AG04449 (cell line): ENCODE results near the gene ATG7.
A peak's percentile ranks its signal among the peaks of the same experiment; 100 is the strongest.

Experiments used
- CTCF ChIA-PET: fragments of 350-600 bp; formaldehyde crosslinking; extraction: SDS; loops from one replicate; lab custom pipeline; 2021; ENCODE audit warnings: antibody characterized with exemption; lab: Yijun Ruan, JAX
- POLR2A ChIA-PET: fragments of 400-600, 350-600 bp; formaldehyde crosslinking; extraction: SDS; loops from one replicate; lab custom pipeline; 2020; ENCODE audit warnings: antibody characterized with exemption, inconsistent platforms; lab: Yijun Ruan, JAX
- DNase-seq: peaks from one replicate; pipeline ENCODE4 v3.0.0-alpha.2; 2010; ENCODE audit warnings: low read depth, low spot score
- H3K4me3 ChIP-seq: 2 replicates; pipeline ENCODE4 v1.5.1; 2011; ENCODE audit warnings: low read depth, mild to moderate bottlenecking, control low read depth, low read length
- TF ChIP-seq, protein P1 (sequence below): IDR thresholded peaks from one replicate; pipeline ENCODE4 v1.5.1; 2011; ENCODE audit warnings: mild to moderate bottlenecking, moderate library complexity, low read length, control low read depth, inconsistent platforms; ENCODE audit not compliant: insufficient read depth; ENCODE audit errors: missing control alignments

Gene ATG7

DNA sequence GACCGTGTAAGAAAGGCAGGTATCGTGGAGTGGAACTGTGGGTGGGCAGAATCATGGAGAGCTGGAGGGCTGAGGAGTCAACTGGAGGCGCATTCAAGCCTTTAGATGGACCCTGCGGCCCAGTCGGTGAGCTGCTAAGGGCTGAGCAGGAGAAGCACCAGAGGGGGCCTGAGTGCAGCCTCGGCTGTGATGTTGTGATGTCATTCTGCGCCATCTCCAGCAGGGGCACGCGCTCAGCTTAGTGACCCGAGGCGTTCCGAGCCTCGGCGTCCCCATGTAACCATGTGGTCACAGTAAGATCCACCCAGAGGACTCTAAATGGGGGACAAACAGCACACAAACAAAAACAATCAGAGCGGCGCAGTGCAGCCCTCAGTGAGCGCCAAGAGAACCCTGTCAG lies 294.7 kb downstream of the ATG7 start:
- TF ChIP-seq, protein P1, sequence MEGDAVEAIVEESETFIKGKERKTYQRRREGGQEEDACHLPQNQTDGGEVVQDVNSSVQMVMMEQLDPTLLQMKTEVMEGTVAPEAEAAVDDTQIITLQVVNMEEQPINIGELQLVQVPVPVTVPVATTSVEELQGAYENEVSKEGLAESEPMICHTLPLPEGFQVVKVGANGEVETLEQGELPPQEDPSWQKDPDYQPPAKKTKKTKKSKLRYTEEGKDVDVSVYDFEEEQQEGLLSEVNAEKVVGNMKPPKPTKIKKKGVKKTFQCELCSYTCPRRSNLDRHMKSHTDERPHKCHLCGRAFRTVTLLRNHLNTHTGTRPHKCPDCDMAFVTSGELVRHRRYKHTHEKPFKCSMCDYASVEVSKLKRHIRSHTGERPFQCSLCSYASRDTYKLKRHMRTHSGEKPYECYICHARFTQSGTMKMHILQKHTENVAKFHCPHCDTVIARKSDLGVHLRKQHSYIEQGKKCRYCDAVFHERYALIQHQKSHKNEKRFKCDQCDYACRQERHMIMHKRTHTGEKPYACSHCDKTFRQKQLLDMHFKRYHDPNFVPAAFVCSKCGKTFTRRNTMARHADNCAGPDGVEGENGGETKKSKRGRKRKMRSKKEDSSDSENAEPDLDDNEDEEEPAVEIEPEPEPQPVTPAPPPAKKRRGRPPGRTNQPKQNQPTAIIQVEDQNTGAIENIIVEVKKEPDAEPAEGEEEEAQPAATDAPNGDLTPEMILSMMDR = no peak
- no peak for DNase-seq
- POLR2A ChIA-PET = interaction anchor here (1.7 kb wide), 1 partner anchor 63 kb away, joined by 3 read pairs; no protein-coding TSS in a partner anchor
- CTCF ChIA-PET = interaction anchor here (2.0 kb wide), 1 partner anchor 188 kb away, joined by 5 read pairs; no protein-coding TSS in a partner anchor
- H3K4me3 ChIP-seq = no peak overlapping the region

DNA sequence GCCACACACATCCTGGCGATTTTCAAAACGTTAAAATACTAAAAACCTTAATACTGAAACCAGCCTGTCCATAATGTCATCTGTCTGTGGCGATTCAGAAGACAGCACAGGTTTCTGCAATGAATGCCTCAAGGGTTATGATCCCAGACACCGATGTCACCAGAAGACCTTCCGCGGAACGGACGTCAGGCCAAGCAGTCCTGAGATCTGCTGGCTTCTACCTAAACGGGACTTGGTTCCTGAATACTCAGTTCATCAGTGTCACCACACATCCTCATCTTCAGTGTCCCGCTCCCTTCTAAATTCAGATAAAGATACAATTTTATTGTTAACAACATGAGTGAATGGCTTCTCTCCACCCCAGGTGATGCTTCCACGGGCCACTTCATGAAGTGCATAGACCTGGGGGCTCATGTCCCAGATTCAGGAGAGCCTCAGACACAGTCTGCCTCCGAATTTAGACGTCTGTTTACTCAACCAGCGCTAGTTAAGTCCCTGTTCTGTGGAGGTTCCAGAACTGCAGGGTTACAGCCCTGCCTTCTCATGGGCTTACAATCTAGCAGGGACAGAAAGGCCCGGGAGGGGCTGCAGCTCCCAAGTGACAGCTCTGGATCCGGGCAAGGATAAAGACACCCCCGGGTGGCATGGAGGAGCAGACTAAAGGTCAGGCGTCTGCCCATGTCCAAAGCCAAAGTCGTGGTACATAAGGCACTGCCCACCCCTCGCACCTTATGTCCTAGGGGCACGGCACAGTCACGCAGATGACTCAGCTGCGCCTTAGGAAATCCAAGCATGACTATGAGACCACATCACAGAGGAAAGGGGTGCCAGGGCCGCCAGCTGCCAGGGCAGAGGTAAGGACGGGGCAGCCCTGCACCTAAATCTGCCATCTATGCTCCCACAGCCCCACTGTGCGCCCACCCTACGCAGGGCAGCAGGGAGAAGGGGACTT lies 295.6 kb downstream of the ATG7 start:
- TF ChIP-seq, protein P1 = no peak
- peak overlapping the region; percentile 53 for H3K4me3 ChIP-seq
- ChIA-PET POLR2A (interaction anchor here (0.7 to 2.1 kb wide), 8 partner anchors 9 to 189 kb away, joined by 3 to 8 read pairs (median 4); no protein-coding TSS in a partner anchor), CTCF (interaction anchor here (0.8 to 1.4 kb wide), 4 partner anchors 10 to 188 kb away, joined by 3 to 6 read pairs (median 3); no protein-coding TSS in a partner anchor)
- no peak for DNase-seq

DNA sequence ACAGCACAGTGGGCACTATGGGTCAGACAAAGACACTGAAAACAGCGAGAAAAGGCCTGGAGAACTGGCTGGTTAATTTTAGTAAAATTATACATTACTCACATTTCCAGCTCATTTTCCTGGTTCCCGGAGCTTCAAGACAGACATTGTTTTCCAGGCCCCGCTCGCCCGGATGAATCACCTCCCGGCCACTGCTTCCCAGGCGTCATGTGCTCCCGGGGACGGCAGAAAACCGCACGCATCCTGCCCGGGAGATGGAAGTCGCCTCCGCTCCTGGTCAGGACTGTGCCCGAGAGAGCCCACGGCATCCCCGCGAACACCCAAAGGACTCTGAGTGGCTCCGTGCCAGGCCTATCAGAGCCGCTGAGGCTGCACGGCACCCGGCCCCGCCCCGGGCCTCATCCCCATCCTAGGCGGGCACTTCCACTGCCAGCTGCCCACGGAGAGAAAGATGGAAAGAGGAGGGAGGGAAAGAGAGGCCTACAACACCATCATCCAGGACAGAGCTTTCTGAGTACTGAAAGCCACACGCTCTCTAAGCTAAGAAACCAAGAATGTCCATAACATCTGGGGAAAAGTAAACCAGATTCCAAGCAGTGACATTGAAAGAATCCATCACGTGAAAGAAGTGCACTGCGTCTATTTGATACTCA lies 296.4 kb downstream of the ATG7 start:
- ChIA-PET CTCF (interaction anchor here (0.8 to 1.4 kb wide), 5 partner anchors 11 to 189 kb away, joined by 3 to 6 read pairs (median 3); no protein-coding TSS in a partner anchor), POLR2A (interaction anchor here (0.7 to 2.1 kb wide), 11 partner anchors 10 to 150 kb away, joined by 3 to 8 read pairs (median 4); partner anchors contain the start of gene VGLL4)
- H3K4me3 ChIP-seq = peak overlapping the region; percentile 53
- TF ChIP-seq, protein P1 = no peak
- DNase-seq = no peak

DNA sequence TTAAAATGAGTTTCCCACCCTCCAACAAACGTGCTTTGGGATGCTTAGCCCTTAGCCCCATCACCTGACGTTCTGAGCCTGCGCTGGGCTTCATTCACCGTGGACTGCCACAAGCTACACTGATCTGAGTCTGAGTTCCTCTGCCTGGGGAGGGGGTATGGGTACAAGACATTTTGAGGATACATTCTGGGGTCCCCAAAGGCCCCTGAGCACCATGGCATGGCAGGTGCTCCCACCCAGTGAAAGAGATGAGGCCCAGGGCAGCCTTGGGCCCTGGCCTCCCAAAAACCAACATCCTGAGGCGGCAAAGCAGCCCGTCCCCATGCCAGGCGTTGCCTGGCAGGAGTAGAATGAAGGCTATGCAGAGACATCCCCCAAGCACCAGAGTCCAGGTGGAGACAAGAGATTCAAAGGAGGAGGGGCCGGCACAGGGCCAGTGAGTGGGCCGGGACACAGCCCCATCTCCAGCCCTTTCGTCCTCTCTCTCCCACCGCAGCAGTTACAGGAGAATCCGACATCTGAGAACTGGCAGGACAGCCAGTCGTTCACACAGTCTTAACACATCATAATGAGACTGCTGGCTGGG lies 297.1 kb downstream of the ATG7 start:
- peak overlapping the region; percentile 53 for H3K4me3 ChIP-seq
- DNase-seq = no peak
- TF ChIP-seq, protein P1 = no peak
- CTCF ChIA-PET = interaction anchor here (1.4 kb wide), 3 partner anchors 22 to 190 kb away, joined by 3 to 6 read pairs (median 4); no protein-coding TSS in a partner anchor
- POLR2A ChIA-PET = interaction anchor here (0.8 to 2.1 kb wide), 7 partner anchors 12 to 149 kb away, joined by 3 to 8 read pairs (median 4); partner anchors contain the start of gene VGLL4

DNA sequence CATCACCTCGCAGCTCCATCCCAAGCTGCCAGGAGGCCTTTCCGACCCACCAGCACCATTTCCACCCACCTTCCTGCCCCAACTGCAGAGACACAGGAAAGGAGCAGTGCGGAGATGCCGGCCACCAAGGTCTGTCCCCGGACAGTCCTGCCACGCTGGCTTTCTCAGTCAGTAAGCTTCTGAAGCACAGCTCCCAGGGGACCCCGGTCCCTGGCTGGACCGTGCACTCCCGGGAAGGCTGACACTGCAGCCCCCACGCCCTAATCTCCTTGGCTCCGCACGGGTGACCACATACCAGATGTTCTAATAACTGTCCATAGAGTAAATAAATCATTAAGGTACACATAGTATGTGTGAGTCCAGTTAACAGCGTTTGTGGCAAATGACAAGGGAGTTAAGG lies 298.1 kb downstream of the ATG7 start:
- TF ChIP-seq, protein P1 = no peak
- H3K4me3 ChIP-seq = no peak overlapping the region
- no peak for DNase-seq
- ChIA-PET POLR2A (no interaction called here), CTCF (interaction anchor here (1.1 to 3.0 kb wide), 4 partner anchors 9 to 191 kb away, joined by 3 to 10 read pairs (median 4); no protein-coding TSS in a partner anchor)
